Thyroid gland (tissue), 4 donors: Measurements from ENCODE around the gene ADAMTS6.

Source experiments
- CTCF ChIP-seq, 6 experiments: fragments of 200-600 bp in 3 of 6; fragments of 450-650 bp in 3 of 6; sonication (generic) in 3 of 6; IDR thresholded peaks; one replicate each; pipeline ENCODE4 v1.5.1; 2016 to 2019; ENCODE audit warnings: antibody characterized with exemption in 6 of 6, mild to moderate bottlenecking in 2 of 6, inconsistent platforms in 1 of 6, moderate library complexity in 1 of 6
- POLR2A ChIP-seq, 2 donors: fragments of 450-650 bp; IDR thresholded peaks; one replicate each; pipeline ENCODE4 v1.6.1; 2017; ENCODE audit warnings: antibody characterized with exemption in 2 of 2, mild to moderate bottlenecking in 2 of 2, moderate library complexity in 1 of 2

GRCh38 chr5:65305913-65306312, 175.8 kb downstream of the ADAMTS6 start:
- TF ChIP-seq CTCF (IDR thresholded peaks at IDR 0.05) = no peak
- TF ChIP-seq POLR2A (IDR thresholded peaks at IDR 0.05) = no peak
